ENCODE measurements around the gene ADARB2.
A peak's percentile ranks its signal among the peaks of the same experiment; 100 is the strongest.

Gene ADARB2

DNA sequence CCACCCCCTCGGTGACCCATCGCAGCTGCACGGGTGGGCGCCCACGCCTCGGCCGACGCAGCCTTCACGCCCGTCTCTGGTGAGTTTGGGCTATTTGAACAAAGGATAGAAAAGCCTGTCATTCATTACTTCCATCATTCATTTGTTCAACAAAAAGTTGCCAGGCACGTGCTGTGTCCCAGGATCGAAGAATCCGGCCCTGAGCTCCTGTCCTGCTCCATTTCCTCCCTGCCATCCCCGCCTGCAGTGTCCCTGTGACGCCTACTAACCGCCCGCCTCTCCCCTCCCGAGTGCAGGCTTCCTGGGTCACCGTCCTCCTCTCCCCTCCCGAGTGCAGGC is 341.1 kb downstream of the ADARB2 start:
- no peaks in the 10 kb centered on the region for H3K27me3 Mint-ChIP-seq
- no peaks in the 10 kb centered on the region for H3K36me3 Mint-ChIP-seq
- H3K4me3 Mint-ChIP-seq = no peak overlapping the region
- no peaks in the 10 kb centered on the region for H3K4me1 Mint-ChIP-seq
- H3K27ac Mint-ChIP-seq = no peak overlapping the region
- no peaks in the 10 kb centered on the region for H3K9me3 Mint-ChIP-seq

DNA sequence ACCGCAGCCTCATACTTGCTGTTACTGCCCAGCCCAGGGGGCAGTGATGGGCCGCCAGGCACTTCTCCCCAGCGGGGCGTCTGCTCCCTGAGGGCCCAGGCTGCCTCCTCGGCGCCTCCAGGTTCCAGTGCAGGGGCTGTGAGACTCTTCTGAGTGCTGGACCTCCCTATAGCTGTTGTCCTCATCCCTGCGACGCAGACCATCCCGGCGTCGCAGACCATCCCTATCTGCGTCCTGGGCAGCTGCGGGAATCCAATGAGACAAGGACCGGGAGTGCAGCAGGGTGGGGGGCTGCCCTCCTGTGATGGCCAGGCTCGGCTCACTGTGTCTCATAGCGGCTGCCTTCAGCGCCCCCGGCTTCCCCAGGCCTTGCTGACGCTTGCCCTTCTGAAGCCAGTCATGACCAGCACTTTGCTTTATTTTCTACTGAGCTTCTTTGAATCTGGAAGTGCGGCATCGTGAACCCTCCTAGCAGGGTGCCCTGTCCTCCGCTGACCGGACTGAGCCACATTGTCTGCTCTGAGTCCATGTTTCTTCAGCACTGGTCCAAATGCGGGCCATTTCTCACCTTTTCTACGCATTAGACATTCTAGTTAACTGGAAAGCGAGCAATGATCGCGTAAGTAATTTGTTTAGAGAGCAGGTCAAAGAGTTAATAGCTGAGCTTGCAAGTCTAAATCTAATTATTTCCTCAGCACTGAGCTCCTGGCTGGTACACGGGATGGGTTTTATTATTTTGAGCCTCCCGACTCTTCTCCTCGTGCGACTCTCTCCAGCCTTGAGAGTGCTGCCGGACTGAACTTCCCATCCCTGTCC is 341.6 kb downstream of the ADARB2 start:
- Mint-ChIP-seq H3K9me3 (no peaks in the 10 kb centered on the region), H3K4me1 (no peaks in the 10 kb centered on the region), H3K4me3 (no peak overlapping the region), H3K36me3 (no peaks in the 10 kb centered on the region), H3K27me3 (no peaks in the 10 kb centered on the region), H3K27ac (no peak overlapping the region)

DNA sequence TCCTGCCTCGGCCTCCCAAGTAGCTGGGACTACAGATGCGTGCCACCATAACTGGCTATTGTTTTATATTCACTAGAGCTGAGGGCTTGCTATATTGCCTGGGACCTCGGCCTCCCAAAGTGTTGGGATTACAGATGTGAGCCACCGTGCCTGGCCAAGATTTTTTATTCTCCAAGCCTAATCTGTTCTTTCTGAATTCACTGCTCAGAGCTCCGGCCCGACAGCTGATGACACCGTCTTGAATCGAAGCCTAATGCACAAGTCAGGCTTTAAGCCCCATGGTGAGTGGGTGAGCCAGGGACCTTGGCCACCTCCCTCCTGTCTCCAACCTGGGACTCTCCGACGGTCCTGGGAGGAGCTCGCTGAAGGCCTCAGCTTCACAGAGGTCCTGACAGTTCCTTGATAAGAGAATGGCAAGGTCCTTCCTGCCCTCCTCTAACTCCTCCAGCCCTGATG is 342.3 kb downstream of the ADARB2 start:
- no peaks in the 10 kb centered on the region for H3K36me3 Mint-ChIP-seq
- no peak overlapping the region for H3K4me3 Mint-ChIP-seq
- no peaks in the 10 kb centered on the region for H3K9me3 Mint-ChIP-seq
- H3K27me3 Mint-ChIP-seq = no peaks in the 10 kb centered on the region
- H3K27ac Mint-ChIP-seq = no peak overlapping the region
- no peaks in the 10 kb centered on the region for H3K4me1 Mint-ChIP-seq

DNA sequence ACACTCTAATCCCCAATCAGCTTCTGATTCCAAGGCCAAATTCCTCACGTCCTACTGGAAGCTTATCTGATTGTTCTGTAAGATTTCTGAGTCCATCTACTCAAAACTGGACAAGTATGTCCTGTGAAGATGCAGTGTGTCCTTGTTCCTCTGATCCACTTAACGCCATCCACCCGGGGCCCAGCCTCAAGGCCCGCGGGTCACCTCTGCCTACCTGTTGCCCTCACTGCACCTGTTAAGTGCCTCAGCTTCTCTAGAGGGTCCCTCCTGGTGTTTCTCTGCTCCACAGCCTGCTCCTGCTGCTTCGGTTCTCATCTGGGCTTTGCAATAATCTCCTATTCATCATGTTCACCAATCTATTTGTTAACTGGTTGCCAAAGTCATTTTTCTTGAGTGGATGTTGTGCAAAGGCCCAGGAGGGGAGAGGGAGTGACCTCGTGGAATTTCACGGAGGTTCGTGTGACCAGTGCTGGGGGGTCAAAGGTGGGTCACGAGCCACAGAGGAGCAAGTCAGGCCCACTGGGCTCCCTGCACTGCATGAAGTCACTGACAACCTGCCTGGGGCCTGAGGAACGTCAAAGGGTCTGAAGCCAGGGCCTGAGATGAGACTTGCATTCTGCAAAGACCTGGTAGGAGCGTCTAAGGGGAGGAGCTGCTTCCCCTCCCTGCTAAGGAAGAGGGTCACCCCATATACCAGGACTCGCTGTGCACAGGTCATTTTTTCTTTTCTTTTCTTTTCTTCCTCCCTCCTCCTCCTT is 343.0 kb downstream of the ADARB2 start:
- Mint-ChIP-seq H3K36me3 (no peaks in the 10 kb centered on the region), H3K9me3 (no peaks in the 10 kb centered on the region), H3K27me3 (no peaks in the 10 kb centered on the region), H3K27ac (no peak overlapping the region), H3K4me1 (no peaks in the 10 kb centered on the region), H3K4me3 (no peak overlapping the region)

DNA sequence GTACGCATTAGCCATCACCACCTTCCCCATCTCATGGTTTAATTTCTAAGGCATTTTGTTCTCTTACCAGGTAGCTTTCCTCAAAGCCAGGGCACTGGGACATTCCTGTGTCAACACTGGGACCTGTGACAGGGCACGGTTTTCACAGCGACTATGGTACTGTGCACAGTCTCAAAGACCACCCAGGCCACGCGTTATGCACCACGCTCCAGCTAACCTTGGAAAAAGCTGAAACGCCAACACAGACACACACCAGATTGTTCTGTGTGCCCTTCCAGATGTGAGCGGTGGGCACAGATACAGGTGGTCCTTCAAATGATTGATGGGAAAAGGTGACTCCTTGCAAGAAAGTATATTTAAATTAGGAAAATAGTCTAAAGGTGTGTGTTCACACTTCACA is 343.8 kb downstream of the ADARB2 start:
- Mint-ChIP-seq H3K9me3 (no peaks in the 10 kb centered on the region), H3K4me1 (no peaks in the 10 kb centered on the region), H3K4me3 (no peak overlapping the region), H3K27me3 (no peaks in the 10 kb centered on the region), H3K27ac (no peak overlapping the region), H3K36me3 (no peaks in the 10 kb centered on the region)

DNA sequence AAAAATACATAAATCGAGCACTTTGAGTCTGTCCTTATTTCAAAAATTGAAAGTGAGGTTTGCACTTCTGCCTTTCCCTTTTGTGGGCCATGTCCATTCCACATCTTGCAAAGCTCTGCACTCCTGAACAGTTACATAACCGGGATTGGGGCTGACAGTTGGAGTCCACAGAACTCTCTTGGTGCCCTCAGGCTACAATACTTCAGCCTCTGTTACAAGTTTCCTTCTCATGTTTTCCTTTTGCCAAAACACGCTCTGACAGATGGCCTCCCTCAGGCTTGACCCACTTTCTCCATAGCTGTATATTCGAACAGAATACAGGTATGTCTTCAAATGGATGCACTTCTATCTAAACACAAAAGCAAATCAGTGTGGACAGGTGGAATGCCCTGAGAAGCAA is 345.2 kb downstream of the ADARB2 start:
- Mint-ChIP-seq H3K36me3 (no peaks in the 10 kb centered on the region), H3K4me3 (no peak overlapping the region), H3K9me3 (no peaks in the 10 kb centered on the region), H3K27me3 (no peaks in the 10 kb centered on the region), H3K4me1 (no peaks in the 10 kb centered on the region), H3K27ac (no peak overlapping the region)

DNA sequence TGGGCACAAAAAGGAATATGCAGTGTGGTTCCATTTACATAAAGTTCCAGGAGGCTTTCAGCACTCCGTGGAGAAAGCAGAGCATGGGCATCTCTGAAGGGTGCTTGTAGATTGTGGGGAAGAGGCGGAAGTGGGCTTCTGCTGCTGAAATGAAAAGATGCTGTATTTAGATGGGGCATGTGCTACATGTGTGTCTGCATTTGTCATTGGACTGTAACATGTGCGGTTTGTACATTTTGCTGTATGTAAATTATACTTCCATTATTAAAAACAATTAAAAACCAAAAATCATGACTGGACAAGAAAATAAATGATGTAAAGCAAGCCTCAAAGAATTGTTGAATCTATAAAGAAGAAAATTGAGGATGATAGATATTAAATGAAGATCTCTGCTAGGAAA is 347.1 kb downstream of the ADARB2 start:
- no peak overlapping the region for H3K27ac Mint-ChIP-seq
- no peaks in the 10 kb centered on the region for H3K36me3 Mint-ChIP-seq
- no peak overlapping the region for H3K4me3 Mint-ChIP-seq
- peaks cover 8% of the 10 kb centered on the region for H3K27me3 Mint-ChIP-seq
- H3K4me1 Mint-ChIP-seq = no peaks in the 10 kb centered on the region
- no peaks in the 10 kb centered on the region for H3K9me3 Mint-ChIP-seq

DNA sequence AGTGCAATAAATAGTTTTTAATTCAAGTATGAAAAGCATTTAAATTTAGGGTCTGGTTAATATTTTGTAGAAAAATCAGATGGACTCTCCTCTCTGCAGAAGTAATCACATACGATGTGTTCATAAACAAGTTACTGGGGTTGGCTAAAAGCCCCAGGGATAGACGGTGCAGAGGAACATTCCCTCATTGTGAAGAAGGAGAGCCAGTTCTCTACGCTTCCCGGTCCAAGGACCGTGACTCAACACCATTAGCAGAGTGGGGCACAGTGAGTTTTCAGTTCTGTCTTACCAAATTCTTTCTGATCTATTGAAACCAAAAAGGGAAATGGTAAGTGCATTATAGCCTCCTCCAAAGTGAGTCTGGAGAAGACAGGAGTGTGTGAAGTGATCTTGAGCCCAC is 353.3 kb downstream of the ADARB2 start:
- H3K4me3 Mint-ChIP-seq = no peak overlapping the region
- no peaks in the 10 kb centered on the region for H3K4me1 Mint-ChIP-seq
- H3K27ac Mint-ChIP-seq = no peak overlapping the region
- no peaks in the 10 kb centered on the region for H3K36me3 Mint-ChIP-seq
- H3K9me3 Mint-ChIP-seq = no peaks in the 10 kb centered on the region
- peaks cover 17% of the 10 kb centered on the region for H3K27me3 Mint-ChIP-seq

DNA sequence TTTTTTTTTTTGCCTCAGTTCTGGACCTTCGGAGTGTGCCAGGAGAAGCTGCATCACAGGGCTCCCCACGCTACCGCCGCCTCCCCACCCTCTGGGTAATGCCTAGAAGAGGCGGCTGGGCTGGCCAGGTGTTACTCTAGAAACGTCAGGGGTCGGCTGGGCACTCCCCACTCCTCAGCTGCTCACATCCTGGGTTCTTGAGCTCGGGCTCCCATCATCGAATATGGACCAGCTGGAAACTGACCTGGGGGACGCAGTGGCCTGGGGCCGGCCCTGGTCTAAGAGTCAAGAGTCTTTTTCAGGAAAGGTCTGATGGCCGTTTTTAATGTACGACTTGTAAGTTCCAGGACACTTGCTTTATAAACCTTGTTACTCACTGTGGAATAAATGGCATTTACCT is 354.6 kb downstream of the ADARB2 start:
- H3K27ac Mint-ChIP-seq = no peak overlapping the region
- H3K27me3 Mint-ChIP-seq = peaks cover 27% of the 10 kb centered on the region
- no peaks in the 10 kb centered on the region for H3K4me1 Mint-ChIP-seq
- H3K4me3 Mint-ChIP-seq = no peak overlapping the region
- H3K36me3 Mint-ChIP-seq = no peaks in the 10 kb centered on the region
- H3K9me3 Mint-ChIP-seq = no peaks in the 10 kb centered on the region

DNA sequence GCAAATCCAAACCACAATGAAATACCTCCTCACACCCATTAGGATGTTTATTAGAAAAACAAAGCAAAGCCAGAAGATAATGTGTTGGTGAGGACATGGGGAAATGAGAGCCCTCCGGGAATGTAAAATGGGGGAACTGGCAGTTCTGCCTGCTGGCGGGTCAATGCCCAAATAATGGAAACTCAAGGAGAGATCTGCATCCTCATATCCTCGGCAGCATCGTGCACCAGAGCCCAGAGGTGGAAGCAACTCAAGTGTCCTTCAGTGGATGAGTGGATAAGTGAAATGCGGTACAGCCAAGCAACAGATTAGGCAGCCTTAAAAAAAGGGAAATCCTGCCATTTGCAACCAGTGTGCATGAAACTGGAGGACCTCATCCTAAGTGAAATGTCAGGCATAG is 356.0 kb downstream of the ADARB2 start:
- H3K9me3 Mint-ChIP-seq = no peaks in the 10 kb centered on the region
- H3K27me3 Mint-ChIP-seq = peaks cover 27% of the 10 kb centered on the region
- H3K4me1 Mint-ChIP-seq = no peaks in the 10 kb centered on the region
- H3K27ac Mint-ChIP-seq = no peak overlapping the region
- no peaks in the 10 kb centered on the region for H3K36me3 Mint-ChIP-seq
- no peak overlapping the region for H3K4me3 Mint-ChIP-seq

DNA sequence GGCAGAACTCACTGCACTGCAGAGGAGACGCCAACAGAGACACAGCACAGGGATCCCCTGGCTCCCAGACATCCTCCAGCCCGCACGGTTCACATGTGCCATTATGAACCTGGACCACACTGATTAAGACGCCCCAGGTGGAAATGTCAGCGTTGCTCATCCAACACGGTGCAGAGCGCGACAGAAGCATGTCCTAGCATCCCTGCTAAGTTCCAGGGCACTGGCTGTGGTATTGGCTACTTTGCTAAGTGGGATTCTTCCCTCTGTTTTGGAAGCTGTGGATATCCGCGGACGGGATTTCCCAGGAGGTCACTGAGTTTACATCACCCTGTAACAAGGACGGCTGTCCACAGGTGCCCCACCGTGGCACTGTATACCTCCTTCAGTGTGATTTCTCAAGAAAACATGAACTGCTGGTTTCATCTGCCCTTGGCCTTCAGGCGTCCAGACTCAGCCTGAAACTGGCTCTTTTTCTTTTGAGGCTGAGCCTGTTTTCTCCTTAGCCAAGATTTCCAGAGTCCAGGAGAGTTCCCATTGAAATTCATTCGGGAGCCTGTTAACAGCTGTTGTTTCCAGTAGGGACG is 357.1 kb downstream of the ADARB2 start:
- H3K9me3 Mint-ChIP-seq = no peaks in the 10 kb centered on the region
- no peak overlapping the region for H3K27ac Mint-ChIP-seq
- no peaks in the 10 kb centered on the region for H3K4me1 Mint-ChIP-seq
- peaks cover 25% of the 10 kb centered on the region for H3K27me3 Mint-ChIP-seq
- no peak overlapping the region for H3K4me3 Mint-ChIP-seq
- H3K36me3 Mint-ChIP-seq = no peaks in the 10 kb centered on the region

DNA sequence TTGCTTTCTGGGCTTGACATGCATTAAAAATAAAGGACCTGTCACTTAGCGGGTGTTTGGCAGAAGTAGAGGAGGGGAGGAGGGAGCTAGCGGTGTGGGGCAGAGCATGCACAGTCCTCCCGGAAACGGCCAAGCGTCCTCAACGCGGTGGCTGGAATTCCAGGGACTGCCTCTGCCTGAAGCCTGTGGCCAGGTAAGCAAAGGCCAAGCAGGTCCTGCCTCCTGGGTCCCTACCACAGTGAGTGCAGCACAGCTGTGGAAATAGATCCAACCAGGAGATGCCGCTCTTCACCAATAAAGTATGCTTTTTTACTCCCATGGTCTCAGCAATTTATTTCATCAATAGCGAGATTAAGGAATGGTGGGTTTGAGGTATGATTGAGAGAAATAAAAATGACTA is 357.7 kb downstream of the ADARB2 start:
- H3K27ac Mint-ChIP-seq = no peak overlapping the region
- H3K4me1 Mint-ChIP-seq = no peaks in the 10 kb centered on the region
- no peaks in the 10 kb centered on the region for H3K9me3 Mint-ChIP-seq
- no peak overlapping the region for H3K4me3 Mint-ChIP-seq
- H3K36me3 Mint-ChIP-seq = no peaks in the 10 kb centered on the region
- H3K27me3 Mint-ChIP-seq = peaks cover 25% of the 10 kb centered on the region

DNA sequence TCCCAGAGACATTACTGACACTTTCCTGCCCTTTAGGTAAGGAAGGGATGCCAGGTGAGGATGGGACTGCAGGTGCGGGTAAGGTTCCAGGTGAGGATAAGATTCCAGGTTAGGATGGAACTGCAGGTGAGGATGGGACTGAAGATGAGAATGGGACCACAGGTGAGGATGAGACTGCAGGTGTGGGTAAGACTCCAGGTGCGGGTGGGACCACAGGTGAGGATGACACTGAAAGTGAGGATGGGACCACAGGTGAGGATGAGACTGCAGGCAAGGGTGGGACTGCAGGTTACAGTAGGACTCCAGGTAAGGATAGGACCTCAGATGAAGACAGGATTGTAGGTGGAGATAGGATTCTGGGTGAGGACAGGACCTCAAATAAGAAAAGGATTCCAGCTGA is 358.9 kb downstream of the ADARB2 start:
- H3K27me3 Mint-ChIP-seq = peaks cover 23% of the 10 kb centered on the region
- H3K27ac Mint-ChIP-seq = peak overlapping the region; percentile 61
- no peaks in the 10 kb centered on the region for H3K4me1 Mint-ChIP-seq
- no peak overlapping the region for H3K4me3 Mint-ChIP-seq
- no peaks in the 10 kb centered on the region for H3K36me3 Mint-ChIP-seq
- H3K9me3 Mint-ChIP-seq = no peaks in the 10 kb centered on the region

DNA sequence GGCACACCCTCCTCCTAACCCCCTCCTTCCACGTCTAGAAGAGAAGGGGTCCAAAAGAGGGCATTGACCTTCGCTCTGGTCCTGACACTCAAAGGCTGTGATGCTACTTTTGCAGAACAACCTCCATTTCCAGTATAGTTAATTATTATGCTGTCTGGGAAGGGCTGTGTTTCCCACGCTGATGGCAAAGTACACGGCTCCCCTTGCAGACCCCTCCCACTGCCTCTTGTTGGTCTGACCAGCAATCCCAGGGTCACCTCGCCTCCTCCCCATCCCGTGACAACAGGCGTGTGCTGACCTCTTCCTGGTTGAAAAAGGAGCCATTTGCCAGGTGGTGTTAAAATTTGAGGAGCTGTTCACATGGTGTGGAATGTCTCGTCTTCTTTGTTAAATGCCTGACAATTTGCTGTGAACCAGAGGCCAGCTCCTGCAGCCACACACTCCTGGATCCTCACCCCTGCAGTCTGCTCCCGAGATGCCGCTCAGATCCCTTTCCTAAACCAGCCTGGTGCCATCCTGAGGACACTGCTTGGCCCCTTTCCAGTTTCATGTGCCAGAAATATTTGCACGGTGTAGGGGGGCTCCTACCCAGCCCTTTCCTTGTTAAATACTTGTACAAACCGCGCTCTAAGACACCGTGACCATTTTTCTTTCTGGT is 359.5 kb downstream of the ADARB2 start:
- Mint-ChIP-seq H3K27me3 (peaks cover 23% of the 10 kb centered on the region), H3K4me1 (no peaks in the 10 kb centered on the region), H3K36me3 (no peaks in the 10 kb centered on the region), H3K4me3 (no peak overlapping the region), H3K9me3 (no peaks in the 10 kb centered on the region), H3K27ac (no peak overlapping the region)

DNA sequence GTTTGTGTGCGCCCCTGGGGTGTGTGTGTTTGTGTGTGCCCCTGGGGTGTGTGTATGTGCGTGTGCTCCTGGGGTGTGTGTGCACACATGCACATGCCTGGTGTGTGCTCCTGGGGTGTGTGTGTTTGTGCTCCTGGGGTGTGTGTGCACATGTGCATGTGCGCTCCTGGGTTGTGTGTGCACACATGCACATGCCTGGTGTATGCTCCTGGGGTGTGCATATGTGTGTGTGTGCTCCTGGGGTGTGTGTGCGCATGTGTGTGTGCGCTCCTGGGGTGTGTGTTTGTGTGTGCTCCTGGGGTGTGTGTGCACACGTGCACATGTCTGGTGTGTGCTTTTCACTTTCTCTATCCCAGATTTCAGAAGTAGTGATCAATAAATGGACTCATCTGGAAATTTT is 360.1 kb downstream of the ADARB2 start:
- no peaks in the 10 kb centered on the region for H3K9me3 Mint-ChIP-seq
- H3K4me1 Mint-ChIP-seq = no peaks in the 10 kb centered on the region
- no peak overlapping the region for H3K4me3 Mint-ChIP-seq
- H3K36me3 Mint-ChIP-seq = no peaks in the 10 kb centered on the region
- no peak overlapping the region for H3K27ac Mint-ChIP-seq
- peaks cover 23% of the 10 kb centered on the region for H3K27me3 Mint-ChIP-seq
